IMR-90 (cell line): Measurements from ENCODE around the gene JKAMP. TPM values are rescaled to one million over a fixed set of nuclear protein-coding genes. Genes with fewer than 3 reads are reported as not detected.

Experiments used
- ATAC-seq: fragments of 200-7000 bp; cut with Tn5 transposase; 2 replicates; pipeline ENCODE4 v1.9.1; 2020; ENCODE audit warnings: low read depth, mild to moderate bottlenecking, moderate library complexity
- BruUV-seq: library from RNA; stranded (reverse); fragments of 400-500 nt; replicated peaks from 2 replicates; lab custom pipeline; 2021; lab: Mats Ljungman, UMichigan
- CTCF ChIA-PET: fragments of 300-600 bp; formaldehyde crosslinking; extraction: SDS; loops from one replicate; lab custom pipeline; 2021; ENCODE audit warnings: antibody characterized with exemption; lab: Yijun Ruan, JAX
- POLR2A ChIA-PET: fragments of 300-600 bp; sonication (Branson Sonifier 250); formaldehyde crosslinking; loops from one replicate; lab custom pipeline; 2022; ENCODE audit warnings: antibody characterized with exemption; ENCODE audit not compliant: unreplicated experiment; lab: Charles Lee
- DNase-seq: peaks from one replicate; pipeline ENCODE4 v3.0.0; 2013
- H2AFZ ChIP-seq: replicated peaks from 2 replicates; pipeline ENCODE3; 2013; ENCODE audit warnings: low read length, mild to moderate bottlenecking; ENCODE audit not compliant: poor library complexity
- H2AK5ac ChIP-seq: 2 replicates; pipeline ENCODE4 v1.6.1; 2013; ENCODE audit warnings: low read depth, low read length, inconsistent platforms
- H2AK9ac ChIP-seq: replicated peaks from 2 replicates; pipeline ENCODE3; 2013; ENCODE audit warnings: mild to moderate bottlenecking, low read depth, low read length, moderate library complexity; ENCODE audit not compliant: poor library complexity
- H2BK120ac ChIP-seq: 2 replicates; pipeline ENCODE4 v1.6.1; 2013; ENCODE audit warnings: low read depth, low read length, inconsistent platforms
- H2BK15ac ChIP-seq: 3 replicates; pipeline ENCODE4 v1.6.1; 2013; ENCODE audit warnings: low read depth, low read length, inconsistent platforms
- H2BK20ac ChIP-seq: 2 replicates; pipeline ENCODE4 v1.6.1; 2013; ENCODE audit warnings: low read depth, mild to moderate bottlenecking, inconsistent platforms, low read length, moderate library complexity
- H2BK5ac ChIP-seq: 2 replicates; pipeline ENCODE4 v1.6.1; 2013; ENCODE audit warnings: mild to moderate bottlenecking, low read depth, low read length, inconsistent platforms; ENCODE audit not compliant: poor library complexity, severe bottlenecking
- H3K14ac ChIP-seq: replicated peaks from 2 replicates; pipeline ENCODE4 v1.6.1; 2013; ENCODE audit warnings: low read depth, low read length, inconsistent platforms
- H3K18ac ChIP-seq: 2 replicates; pipeline ENCODE4 v1.6.1; 2013; ENCODE audit warnings: low read depth, low read length, control low read depth
- H3K23ac ChIP-seq: 2 replicates; pipeline ENCODE4 v1.6.1; 2013; ENCODE audit warnings: low read depth, low read length, inconsistent platforms
- H3K27ac ChIP-seq: 2 replicates; pipeline ENCODE4 v1.5.1; 2013; ENCODE audit warnings: mild to moderate bottlenecking, control low read depth, low read length; ENCODE audit not compliant: insufficient read depth
- H3K27me3 ChIP-seq: 2 replicates; pipeline ENCODE4 v1.6.1; 2013; ENCODE audit warnings: low read length; ENCODE audit not compliant: control insufficient read depth, insufficient read depth
- H3K36me3 ChIP-seq: 2 replicates; pipeline ENCODE4 v1.6.1; 2013; ENCODE audit warnings: low read length, mixed read lengths; ENCODE audit not compliant: control insufficient read depth, insufficient read depth
- H3K4ac ChIP-seq: 2 replicates; pipeline ENCODE4 v1.6.1; 2013; ENCODE audit warnings: low read depth, low read length, inconsistent platforms
- H3K4me1 ChIP-seq: 2 replicates; pipeline ENCODE4 v1.6.1; 2013; ENCODE audit warnings: low read length, mixed read lengths; ENCODE audit not compliant: control insufficient read depth, insufficient read depth
- H3K4me2 ChIP-seq: 2 replicates; pipeline ENCODE4 v1.6.1; 2013; ENCODE audit warnings: low read depth, mild to moderate bottlenecking, control low read depth, low read length, moderate library complexity
- H3K4me3 ChIP-seq: 2 replicates; pipeline ENCODE4 v1.5.1; 2013; ENCODE audit warnings: low read depth, mild to moderate bottlenecking, control low read depth, low read length, moderate library complexity; ENCODE audit not compliant: insufficient read depth
- H3K56ac ChIP-seq: 2 replicates; pipeline ENCODE4 v1.6.1; 2013; ENCODE audit warnings: low read length, inconsistent platforms; ENCODE audit not compliant: insufficient read depth; ENCODE audit errors: extremely low read depth
- H3K79me1 ChIP-seq, 2 experiments: 2 replicates each; pipeline ENCODE4 v1.6.1; 2013; ENCODE audit warnings: low read length in 2 of 2, inconsistent platforms in 1 of 2, low read depth in 1 of 2
- H3K9ac ChIP-seq: 2 replicates; pipeline ENCODE4 v1.6.1; 2013; ENCODE audit warnings: low read depth, low read length, control low read depth
- H3K9me1 ChIP-seq: 2 replicates; pipeline ENCODE4 v1.6.1; 2013; ENCODE audit warnings: low read length, inconsistent platforms; ENCODE audit not compliant: insufficient read depth
- H3K9me3 ChIP-seq: 2 replicates; pipeline ENCODE4 v1.6.1; 2013; ENCODE audit warnings: low read length; ENCODE audit not compliant: control insufficient read depth, insufficient read depth
- H4K20me1 ChIP-seq: 2 replicates; pipeline ENCODE4 v1.6.1; 2013; ENCODE audit warnings: low read length, inconsistent platforms; ENCODE audit not compliant: insufficient read depth
- H4K5ac ChIP-seq: 2 replicates; pipeline ENCODE4 v1.6.1; 2013; ENCODE audit warnings: mild to moderate bottlenecking, low read depth, low read length, control low read depth
- H4K8ac ChIP-seq, 2 experiments: 2 replicates each; pipeline ENCODE4 v1.6.1; 2013; ENCODE audit warnings: low read depth in 2 of 2, low read length in 2 of 2, control low read depth in 1 of 2, inconsistent platforms in 1 of 2
- H4K91ac ChIP-seq: 2 replicates; pipeline ENCODE4 v1.6.1; 2013; ENCODE audit warnings: low read depth, low read length, inconsistent platforms; ENCODE audit not compliant: insufficient read depth
- CEBPB ChIP-seq: IDR thresholded peaks from 2 replicates; pipeline ENCODE4 v1.6.1; 2012; ENCODE audit warnings: low read depth, low read length, improper control_type of control experiment
- ELK1 ChIP-seq: fragments of 150-350 bp; IDR thresholded peaks from 2 replicates; pipeline ENCODE4 v1.6.1; 2016; ENCODE audit warnings: low read depth, mild to moderate bottlenecking, low read length, moderate library complexity, borderline replicate concordance
- FOS ChIP-seq: fragments of 150-350 bp; IDR thresholded peaks from 2 replicates; pipeline ENCODE4 v1.6.1; 2016; ENCODE audit warnings: low read depth, low read length
- MXI1 ChIP-seq: IDR thresholded peaks from 2 replicates; pipeline ENCODE4 v1.6.1; 2012; ENCODE audit warnings: low read depth, mild to moderate bottlenecking, low read length, moderate library complexity, borderline replicate concordance
- NFE2L2 ChIP-seq: fragments of 150-350 bp; IDR thresholded peaks from 2 replicates; pipeline ENCODE4 v1.6.1; 2016; ENCODE audit warnings: low read depth, mild to moderate bottlenecking, low read length
- POLR2A ChIP-seq: IDR thresholded peaks from 2 replicates; pipeline ENCODE4 v1.6.1; 2012; ENCODE audit warnings: mild to moderate bottlenecking, low read depth, low read length
- RFX5 ChIP-seq: IDR thresholded peaks from 2 replicates; pipeline ENCODE4 v1.8.0; 2012; ENCODE audit warnings: low read depth, mild to moderate bottlenecking, low read length, moderate library complexity
- WGBS, 2 experiments: methylation state at CpG; one replicate each; pipeline versions ENCODE4 v1.1.5 to v1.1.7; 2013; ENCODE audit warnings: missing lambda C conversion rate in 2 of 2; ENCODE audit not compliant: insufficient read length in 1 of 2; ENCODE audit errors: extremely low coverage in 2 of 2; 5-methylcytosine and 5-hydroxymethylcytosine counted together
- dilution Hi-C: fragments of 300-500 bp; cut with HindIII; formaldehyde crosslinking; loops from one replicate; pipeline ENCODE4 v1.14.3; 2018; ENCODE audit warnings: low sequenced_read_pairs; ENCODE audit not compliant: unreplicated experiment
- in situ Hi-C: fragments of 300-500 bp; cut with MboI; formaldehyde crosslinking; loops from 3 replicates; pipeline ENCODE4 v1.14.3; 2019; ENCODE audit warnings: low sequenced_read_pairs, inconsistent platforms, mixed read lengths
- intact Hi-C: fragments of 100-400 bp; cut with micrococcal nuclease; formaldehyde crosslinking; loops from 2 replicates; pipeline ENCODE4 v1.10.0; 2022
- polyA plus RNA-seq, 3 experiments: library from polyadenylated mRNA; depleted of rRNA; stranded (reverse); fragments of >200 nt; gene quantifications; 2 replicates each; pipeline ENCODE4 v1.2.3, GENCODE V29; 2012; ENCODE audit warnings: low replicate concordance in 1 of 3
- total RNA-seq: library from RNA; depleted of rRNA; stranded (reverse); fragments of >200 nt; gene quantifications from 2 replicates; pipeline ENCODE4 v1.2.3, GENCODE V29; 2012

Gene JKAMP
- total and polyA plus RNA-seq, 2 of the 4 experiments (the other 2 are of a cell fraction), result 62.2 to 101 TPM

- H3K4me2 ChIP-seq, result no peak overlapping the region
- no peaks in the 10 kb centered on the region; the same call in 1 of the 2 replicates for H3K9me3 ChIP-seq
- no peak overlapping the region for H4K5ac ChIP-seq
- H3K27me3 ChIP-seq, result no peaks in the 10 kb centered on the region
- WGBS, 2 experiments, result no CpG with 5 or more reads among the region's 1 CpG
- H3K18ac ChIP-seq, result no peak overlapping the region
- H3K56ac ChIP-seq, result no peak overlapping the region
- no peak overlapping the region for H3K9ac ChIP-seq
- DNase-seq (no peak), ATAC-seq (no peak)
- intact Hi-C loops (no loop called here), in situ Hi-C loops (loop anchor here (25.0 kb wide), 2 partner anchors 823 to 973 kb away; partner anchors contain the start of gene DACT1), dilution Hi-C loops (no loop called here)
- H4K91ac ChIP-seq, result no peak overlapping the region
- POLR2A ChIA-PET, result interaction anchor here (0.5 kb wide), 1 partner anchor 1267 kb away, joined by 3 read pairs; no protein-coding TSS in a partner anchor
- H2BK20ac ChIP-seq, result no peak overlapping the region
- H3K36me3 ChIP-seq, result peaks cover 27% of the 10 kb centered on the region
- peaks cover 7% of the 10 kb centered on the region; the same call in 1 of the 2 replicates for H3K9me1 ChIP-seq
- no peak overlapping the region for H2BK15ac ChIP-seq
- no peak overlapping the region for H3K27ac ChIP-seq
- TF ChIP-seq CEBPB (no peak), ELK1 (no peak), MXI1 (no peak), FOS (no peak), POLR2A (no peak), NFE2L2 (no peak), RFX5 (no peak)
- no peak overlapping the region for H2AK5ac ChIP-seq
- no peak overlapping the region for H2AFZ ChIP-seq
- H3K4ac ChIP-seq, result no peak overlapping the region
- H3K23ac ChIP-seq, result no peak overlapping the region
- no peak overlapping the region for H2BK5ac ChIP-seq
- BruUV-seq, result no TSS peak
- CTCF ChIA-PET, result no interaction called here
- no peak overlapping the region for H4K8ac ChIP-seq
- peaks cover 12 to 17% of the 10 kb centered on the region in 2 experiments; a peak in 3 of 4 replicates for H3K79me1 ChIP-seq
- H2AK9ac ChIP-seq, result no peak overlapping the region
- H2BK120ac ChIP-seq, result no peak overlapping the region
- peaks cover 15% of the 10 kb centered on the region; the same call in 1 of the 2 replicates for H4K20me1 ChIP-seq
- peaks cover 6% of the 10 kb centered on the region for H3K4me1 ChIP-seq
- H3K14ac ChIP-seq, result no peak overlapping the region
- H3K4me3 ChIP-seq, result no peak overlapping the region
Observed at GRCh38 chr14:59460378-59460777, 23.9 kb upstream of the JKAMP start.
